ES-I3 (cell line): Measurements from ENCODE around the gene COG8.

Experiments used
- H3K36me3 ChIP-seq: 2 replicates; pipeline ENCODE4 v1.6.1; 2013; ENCODE audit warnings: mild to moderate bottlenecking, low read length, control low read depth, moderate library complexity; ENCODE audit not compliant: insufficient read depth
- H3K4me1 ChIP-seq: 2 replicates; pipeline ENCODE4 v1.6.1; 2013; ENCODE audit warnings: mild to moderate bottlenecking, control low read depth, low read length; ENCODE audit not compliant: insufficient read depth
- H3K9ac ChIP-seq: 2 replicates; pipeline ENCODE4 v1.6.1; 2013; ENCODE audit warnings: low read depth, mild to moderate bottlenecking, low read length, moderate library complexity
- H3K9me3 ChIP-seq: 2 replicates; pipeline ENCODE4 v1.6.1; 2013; ENCODE audit warnings: mild to moderate bottlenecking, low read length, moderate library complexity; ENCODE audit not compliant: control insufficient read depth, insufficient read depth

COG8 gene

DNA sequence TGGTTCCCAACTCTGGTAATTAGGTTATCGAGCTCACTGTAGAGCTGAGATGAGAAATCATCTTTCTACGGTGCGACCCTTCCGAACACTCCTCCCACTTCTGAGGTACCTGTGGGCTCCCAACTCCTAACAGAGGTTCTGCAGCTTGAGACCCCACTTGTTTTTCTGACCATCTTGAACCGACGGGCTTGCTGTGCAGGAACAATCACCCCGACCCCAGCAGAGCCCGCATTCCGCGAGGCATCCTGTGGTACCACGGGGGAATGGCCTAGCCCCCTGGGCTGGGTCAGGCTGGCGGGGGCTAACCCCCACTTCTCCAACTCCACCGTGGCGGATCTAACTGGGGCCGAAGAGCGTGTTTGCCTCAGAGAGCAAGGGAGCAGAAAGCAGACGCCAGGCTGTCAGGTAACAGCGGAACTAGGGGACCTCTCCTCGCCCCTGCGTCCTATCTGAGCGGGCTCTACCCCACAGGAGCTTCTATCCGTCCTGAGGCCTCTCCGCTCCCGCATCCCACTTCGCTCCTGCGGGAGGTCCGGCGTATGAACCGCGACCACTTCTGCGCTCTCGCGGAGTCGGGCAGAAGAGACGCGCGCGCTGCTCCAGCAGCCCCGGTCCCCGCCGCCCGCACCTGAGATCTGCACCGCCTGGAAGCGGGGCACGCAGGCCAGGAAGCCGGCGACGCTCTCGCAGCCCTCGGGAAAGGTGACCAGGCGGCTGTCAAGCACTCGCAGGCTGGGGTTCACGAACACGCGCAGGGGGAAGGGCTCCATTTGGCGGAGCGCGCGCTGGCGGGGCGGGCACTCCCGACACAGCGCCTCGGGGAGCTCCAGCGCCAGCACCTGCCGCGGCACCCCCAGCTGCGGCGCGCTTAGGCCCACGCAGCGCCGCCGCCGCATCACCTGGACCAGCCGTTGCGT lies 9.7 kb downstream of the COG8 start:
- Histone ChIP-seq H3K9ac (peak overlapping the region; percentile 84), H3K4me1 (0 out of 2 replicates have a peak, but pooled peaks cover 6% of the 10 kb centered on the region), H3K9me3 (no peaks in the 10 kb centered on the region), H3K36me3 (peaks cover 31% of the 10 kb centered on the region)

DNA sequence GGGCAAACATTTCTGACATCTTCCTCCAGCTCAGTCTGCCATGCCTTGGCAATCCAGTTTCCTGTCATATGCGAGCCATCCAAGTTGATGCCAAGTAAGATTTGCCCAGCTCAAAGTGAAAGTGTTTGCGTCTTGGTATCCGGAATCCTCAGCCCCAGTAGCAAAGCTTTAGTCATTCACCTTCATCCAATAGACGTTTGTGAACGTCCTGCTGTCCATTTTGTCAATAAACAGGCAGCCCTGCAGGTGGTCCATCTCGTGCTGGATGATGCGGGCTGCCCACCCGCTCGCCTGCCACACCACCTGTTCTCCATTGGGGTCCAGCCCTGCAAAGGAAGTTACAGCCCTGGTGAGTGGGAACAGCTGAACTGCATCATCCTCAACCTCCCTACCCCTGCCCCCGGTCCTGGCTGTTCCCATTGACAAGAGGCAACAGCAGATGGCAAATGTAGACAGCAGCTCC lies 10.5 kb downstream of the COG8 start:
- Histone ChIP-seq H3K4me1 (0 out of 2 replicates have a peak, but pooled peaks cover 6% of the 10 kb centered on the region), H3K36me3 (peaks cover 25% of the 10 kb centered on the region), H3K9me3 (no peaks in the 10 kb centered on the region), H3K9ac (peak overlapping the region; percentile 84)

- no peak overlapping the region for H3K9ac ChIP-seq
- no peaks in the 10 kb centered on the region for H3K9me3 ChIP-seq
- 0 out of 2 replicates have a peak, but pooled peaks cover 6% of the 10 kb centered on the region for H3K4me1 ChIP-seq
- peaks cover 22% of the 10 kb centered on the region for H3K36me3 ChIP-seq
Measured at GRCh38 chr16:69327585-69328310, 11.6 kb downstream of the COG8 start.

- Histone ChIP-seq H3K36me3 (peaks cover 32% of the 10 kb centered on the region), H3K9me3 (no peaks in the 10 kb centered on the region), H3K9ac (no peak overlapping the region), H3K4me1 (0 out of 2 replicates have a peak, but pooled peaks cover 6% of the 10 kb centered on the region)
Measured at GRCh38 chr16:69326172-69326873, 13.0 kb downstream of the COG8 start.

- H3K4me1 ChIP-seq: 0 out of 2 replicates have a peak, but pooled peaks cover 6% of the 10 kb centered on the region
- no peak overlapping the region for H3K9ac ChIP-seq
- H3K9me3 ChIP-seq: no peaks in the 10 kb centered on the region
- H3K36me3 ChIP-seq: peaks cover 35% of the 10 kb centered on the region
Measured at GRCh38 chr16:69325784-69326171, 13.6 kb downstream of the COG8 start.

GRCh38 chr16:69324585-69325253 lies 14.6 kb downstream of the COG8 start:
- H3K36me3 ChIP-seq: peaks cover 42% of the 10 kb centered on the region
- H3K9ac ChIP-seq: no peak overlapping the region
- H3K4me1 ChIP-seq: 0 out of 2 replicates have a peak, but pooled peaks cover 6% of the 10 kb centered on the region
- H3K9me3 ChIP-seq: no peaks in the 10 kb centered on the region

DNA sequence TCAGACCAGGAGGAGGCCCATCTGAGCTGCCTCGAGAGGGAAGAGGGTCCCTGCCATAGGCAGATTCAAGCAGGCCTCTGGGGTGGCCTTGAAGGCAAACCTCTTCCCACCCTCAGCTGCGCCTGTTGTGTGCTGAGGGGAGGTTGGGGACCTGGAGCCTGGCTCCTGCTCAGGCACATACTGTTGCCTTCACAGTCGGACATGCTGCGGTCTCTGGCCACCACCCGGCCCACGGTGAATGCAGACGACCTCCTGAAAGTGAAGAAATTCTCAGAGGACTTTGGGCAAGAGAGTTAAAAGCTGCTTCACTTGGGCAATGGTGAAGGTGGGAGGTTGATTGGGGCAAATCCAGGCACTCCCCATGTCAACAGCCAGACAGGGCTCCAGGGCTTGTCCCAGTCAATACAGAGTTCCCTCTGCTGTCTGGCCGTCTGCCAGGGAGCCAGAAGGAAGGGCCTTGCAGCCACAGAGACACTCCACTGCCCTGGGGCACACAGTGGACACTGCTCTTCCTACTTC lies 15.3 kb downstream of the COG8 start:
- Histone ChIP-seq H3K4me1 (0 out of 2 replicates have a peak, but pooled peaks cover 6% of the 10 kb centered on the region), H3K9me3 (no peaks in the 10 kb centered on the region), H3K36me3 (peaks cover 42% of the 10 kb centered on the region), H3K9ac (no peak overlapping the region)

- Histone ChIP-seq H3K36me3 (peaks cover 40% of the 10 kb centered on the region), H3K9ac (no peak overlapping the region), H3K4me1 (0 out of 2 replicates have a peak, but pooled peaks cover 2% of the 10 kb centered on the region), H3K9me3 (no peaks in the 10 kb centered on the region)
Measured at GRCh38 chr16:69323415-69323814, 15.9 kb downstream of the COG8 start.

DNA sequence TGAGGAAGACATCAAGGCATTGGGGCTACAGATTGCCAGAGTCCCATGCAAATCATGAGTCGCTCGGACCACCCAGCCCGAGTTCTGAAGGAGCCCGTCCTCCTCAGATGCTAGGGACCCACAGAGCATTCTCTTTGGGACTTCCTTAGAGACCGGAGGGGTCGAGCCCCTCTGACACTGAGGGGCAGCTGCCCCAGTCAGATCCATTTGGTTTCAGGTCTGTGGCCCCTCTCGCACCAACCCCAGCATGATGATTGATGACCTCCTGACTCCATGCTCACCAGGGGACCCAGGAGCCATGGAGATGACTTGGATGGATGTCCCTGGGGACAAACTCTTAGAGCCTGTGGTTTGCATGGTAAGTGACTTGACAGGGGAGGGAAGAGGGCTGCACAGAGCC lies 17.0 kb downstream of the COG8 start:
- no peak overlapping the region for H3K9ac ChIP-seq
- H3K4me1 ChIP-seq: no peaks in the 10 kb centered on the region
- no peaks in the 10 kb centered on the region for H3K9me3 ChIP-seq
- peaks cover 37% of the 10 kb centered on the region for H3K36me3 ChIP-seq

DNA sequence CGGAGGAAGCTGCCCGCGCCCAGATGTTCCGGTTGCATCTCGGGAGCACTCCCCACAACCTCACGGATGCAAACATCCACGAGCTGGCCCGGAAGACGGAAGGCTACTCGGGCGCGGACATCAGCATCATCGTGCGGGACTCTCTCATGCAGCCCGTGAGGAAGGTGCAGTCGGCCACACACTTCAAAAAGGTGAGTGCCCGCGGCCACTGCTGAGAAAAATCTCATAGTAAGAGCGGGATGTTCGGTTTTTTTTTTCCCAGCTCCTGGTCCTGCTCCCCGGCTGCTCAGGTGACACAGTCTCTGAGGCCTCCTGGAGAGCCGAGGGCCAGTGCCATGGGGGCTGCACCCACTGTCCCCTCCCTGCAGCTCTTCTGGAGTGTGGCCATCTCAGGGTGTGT lies 18.3 kb downstream of the COG8 start:
- Histone ChIP-seq H3K36me3 (peaks cover 29% of the 10 kb centered on the region), H3K9me3 (no peaks in the 10 kb centered on the region), H3K4me1 (no peaks in the 10 kb centered on the region), H3K9ac (no peak overlapping the region)

DNA sequence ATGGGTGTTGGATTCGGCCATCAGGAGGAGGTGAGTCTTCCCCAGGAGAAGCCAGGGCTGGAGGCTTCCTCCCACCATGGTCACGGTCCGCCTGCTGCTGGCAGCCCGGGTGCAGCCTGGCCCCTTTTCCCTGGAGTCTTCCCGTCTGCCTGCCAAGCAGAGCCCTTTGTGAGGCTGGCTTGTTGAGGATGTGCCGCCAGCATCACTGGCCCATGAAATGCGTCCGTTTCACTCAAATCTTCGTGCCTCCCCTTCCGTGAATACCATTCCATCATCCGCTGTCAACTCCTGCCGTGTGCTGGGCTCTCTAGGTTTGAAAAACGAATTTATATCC lies 18.7 kb downstream of the COG8 start:
- Histone ChIP-seq H3K4me1 (no peaks in the 10 kb centered on the region), H3K9me3 (no peaks in the 10 kb centered on the region), H3K36me3 (peaks cover 27% of the 10 kb centered on the region), H3K9ac (no peak overlapping the region)

DNA sequence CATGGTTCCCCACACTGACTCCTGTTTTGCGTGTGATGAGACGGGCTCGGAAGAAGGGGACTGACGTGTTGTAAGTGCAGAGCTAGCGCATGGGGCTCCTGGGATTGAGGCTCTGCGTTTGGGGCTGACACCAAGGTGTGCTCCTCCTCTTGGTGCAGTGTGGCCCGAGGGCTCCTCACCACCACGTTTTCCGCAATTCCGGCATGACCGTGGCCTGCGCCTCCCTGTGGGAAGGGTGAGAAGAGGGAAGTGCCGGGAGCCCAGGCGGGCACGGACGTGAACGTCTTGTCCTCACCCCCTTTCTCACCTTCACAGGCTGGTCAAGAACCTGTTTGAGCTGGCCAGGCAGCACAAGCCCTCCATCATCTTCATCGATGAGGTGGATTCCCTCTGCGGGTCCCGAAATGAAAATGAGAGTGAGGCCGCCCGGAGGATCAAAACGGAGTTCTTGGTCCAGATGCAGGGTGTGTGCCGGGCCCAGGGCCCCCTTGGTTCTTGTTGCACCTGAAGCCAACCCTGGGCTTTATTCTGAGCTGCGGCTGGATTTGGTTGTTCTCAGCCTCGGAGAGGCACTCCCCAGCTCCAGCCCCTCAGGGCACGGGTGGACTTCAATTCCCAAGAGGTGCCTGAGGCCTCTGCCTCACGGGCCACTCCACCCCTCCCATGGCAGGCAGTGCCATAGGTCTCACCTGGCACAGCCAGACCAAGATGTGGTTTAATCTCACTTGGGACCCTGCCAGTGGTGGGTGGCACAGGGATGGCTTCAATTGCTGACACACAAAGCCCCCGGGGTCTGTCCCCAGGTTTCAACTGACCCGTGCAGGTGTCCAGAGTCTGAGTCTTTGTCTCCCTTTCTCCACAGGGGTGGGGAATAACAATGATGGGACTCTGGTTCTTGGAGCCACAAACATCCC lies 19.3 kb downstream of the COG8 start:
- H3K9ac ChIP-seq: no peak overlapping the region
- H3K9me3 ChIP-seq: no peaks in the 10 kb centered on the region
- no peaks in the 10 kb centered on the region for H3K4me1 ChIP-seq
- H3K36me3 ChIP-seq: peaks cover 27% of the 10 kb centered on the region

GRCh38 chr16:69319381-69319780 lies 20.0 kb downstream of the COG8 start:
- Histone ChIP-seq H3K9me3 (no peaks in the 10 kb centered on the region), H3K36me3 (peaks cover 27% of the 10 kb centered on the region), H3K9ac (no peak overlapping the region), H3K4me1 (no peaks in the 10 kb centered on the region)
